Mammary epithelial cell (primary cell): Measurements from ENCODE around the gene KLHL13.

Source experiments
- CTCF ChIP-seq, 2 donors: IDR thresholded peaks in 1 of 2; conservative IDR thresholded peaks in 1 of 2; 2 replicates each; pipeline ENCODE4 v1.5.1; 2011 to 2012; ENCODE audit warnings: inconsistent platforms in 2 of 2, low read length in 2 of 2, mild to moderate bottlenecking in 2 of 2, control low read depth in 1 of 2, low read depth in 1 of 2; ENCODE audit not compliant: insufficient read depth in 1 of 2; ENCODE audit errors: extremely low read depth in 1 of 2
- EZH2 ChIP-seq: IDR thresholded peaks from 2 replicates; pipeline ENCODE4 v1.6.1; 2012; ENCODE audit warnings: low read length, inconsistent platforms, borderline replicate concordance

- no peak for TF ChIP-seq CTCF (conservative IDR thresholded peaks at IDR 0.05 in 1 of 2, IDR thresholded peaks at IDR 0.05 in 1 of 2; ENCODE audit: extremely low read depth in 1 of 2, insufficient read depth in 1 of 2, low read depth in 1 of 2, low read length in 2 of 2)
- no peak for TF ChIP-seq EZH2
Measured at GRCh38 chrX:117895418-117895817, 221.2 kb downstream of the KLHL13 start.
